HepG2 (cell line): ENCODE results near the gene CCDC28A. TPM values are rescaled to one million over a fixed set of nuclear protein-coding genes. Genes with fewer than 3 reads are reported as not detected.

Experiments
- ATAC-seq: fragments of 200-7000 bp; cut with Tn5 transposase; 3 replicates; pipeline ENCODE4 v1.9.1; 2020; ENCODE audit warnings: mild to moderate bottlenecking, moderate library complexity
- BruUV-seq: library from RNA; stranded (reverse); fragments of 400-500 nt; replicated peaks from 2 replicates; lab custom pipeline; 2021; lab: Mats Ljungman, UMichigan
- CTCF ChIA-PET: fragments of 300-600 bp; formaldehyde crosslinking; extraction: SDS; loops from one replicate; lab custom pipeline; 2021; ENCODE audit warnings: low total read pairs, inconsistent platforms, low intra/inter-chr PET ratio; lab: Yijun Ruan, JAX
- POLR2A ChIA-PET: fragments of 350-600 bp; sonication (Branson Sonifier 250); formaldehyde crosslinking; loops from one replicate; lab custom pipeline; 2020; ENCODE audit warnings: antibody characterized with exemption, inconsistent platforms; lab: Yijun Ruan, JAX
- DNase-seq: peaks from one replicate; pipeline ENCODE4 v3.0.0-alpha.2; 2015; ENCODE audit warnings: low spot score
- FAIRE-seq: peaks from 3 replicates; lab custom pipeline; 2011; peaks lifted over from hg19 to GRCh38; lab: Jason Lieb, UNC
- H2AFZ ChIP-seq: one replicate; pipeline ENCODE4 v1.6.1; 2011; ENCODE audit warnings: low read length, inconsistent platforms
- H3K27ac ChIP-seq: fragments of 300-600 bp; 3 replicates; pipeline ENCODE4 v1.8.0; 2011; ENCODE audit warnings: mixed run types, mild to moderate bottlenecking, mixed read lengths, low read length, inconsistent platforms; ENCODE audit not compliant: insufficient read depth; ENCODE audit errors: extremely low read length
- H3K27me3 ChIP-seq, 2 experiments: fragments of 200-600 bp in 1 of 2; 2 replicates in 1 of 2; 3 replicates in 1 of 2; pipeline versions ENCODE4 v1.6.0 to v1.8.0; 2011; ENCODE audit warnings: low read length in 2 of 2, mild to moderate bottlenecking in 2 of 2, moderate library complexity in 2 of 2, inconsistent platforms in 1 of 2; ENCODE audit not compliant: insufficient read depth in 2 of 2, control insufficient read depth in 1 of 2
- H3K36me3 ChIP-seq, 2 experiments: fragments of 200-600 bp in 1 of 2; replicated peaks in 1 of 2; 2 replicates in 1 of 2; 3 replicates in 1 of 2; pipeline versions ENCODE4 v1.5.1 to v1.8.0; 2011; ENCODE audit warnings: low read length in 2 of 2, inconsistent platforms in 1 of 2; ENCODE audit not compliant: insufficient read depth in 2 of 2, control insufficient read depth in 1 of 2
- H3K4me1 ChIP-seq: 2 replicates; pipeline ENCODE4 v1.5.1; 2012; ENCODE audit warnings: low read length, inconsistent platforms; ENCODE audit not compliant: insufficient read depth
- H3K4me2 ChIP-seq: 2 replicates; pipeline ENCODE4 v1.6.0; 2011; ENCODE audit warnings: low read depth, low read length, inconsistent platforms
- H3K4me3 ChIP-seq, 3 experiments: fragments of 200-600 bp in 1 of 3; sonication (generic), shearing (Covaris generic) in 1 of 3; replicated peaks in 1 of 3; 2 replicates each; pipeline ENCODE4 v1.5.1; 2011 to 2016; ENCODE audit warnings: low read length in 3 of 3, inconsistent platforms in 2 of 3, low read depth in 2 of 3, mild to moderate bottlenecking in 2 of 3, control low read depth in 1 of 3, mixed read lengths in 1 of 3; ENCODE audit not compliant: insufficient read depth in 1 of 3
- H3K79me2 ChIP-seq: one replicate; pipeline ENCODE4 v1.6.1; 2011; ENCODE audit warnings: low read length, inconsistent platforms; ENCODE audit not compliant: insufficient read depth
- H3K9ac ChIP-seq: 2 replicates; pipeline ENCODE4 v1.6.0; 2011; ENCODE audit warnings: mild to moderate bottlenecking, low read depth, low read length, inconsistent platforms; ENCODE audit not compliant: insufficient read depth
- H3K9me3 ChIP-seq: 2 replicates; pipeline ENCODE4 v1.5.1; 2012; ENCODE audit warnings: mild to moderate bottlenecking, low read length
- H4K20me1 ChIP-seq: 2 replicates; pipeline ENCODE4 v1.6.0; 2011; ENCODE audit warnings: inconsistent platforms, mild to moderate bottlenecking, low read length, moderate library complexity; ENCODE audit not compliant: insufficient read depth
- FOXP1 ChIP-seq, 2 experiments: fragments of 450-650 bp in 1 of 2; IDR thresholded peaks; 2 replicates each; pipeline ENCODE4 v1.6.1; 2017 to 2018; ENCODE audit warnings: antibody characterized with exemption in 1 of 2
- PHF5A ChIP-seq: IDR thresholded peaks from one replicate; pipeline ENCODE4 v1.6.1; 2018; ENCODE audit warnings: low read depth, missing genetic modification reagents; ENCODE audit not compliant: unreplicated experiment
- SP140L ChIP-seq: sonication (generic); formaldehyde crosslinking; IDR thresholded peaks from 2 replicates; pipeline ENCODE4 v1.4.0; 2020; ENCODE audit warnings: missing genetic modification reagents, borderline replicate concordance
- ZNF121 ChIP-seq: sonication (generic); formaldehyde crosslinking; IDR thresholded peaks from 2 replicates; pipeline ENCODE4 v1.5.0; 2020; ENCODE audit warnings: mild to moderate bottlenecking, missing genetic modification reagents
- ZNF296 ChIP-seq: sonication (generic); formaldehyde crosslinking; conservative IDR thresholded peaks from 2 replicates; pipeline ENCODE4 v1.5.0; 2020; ENCODE audit warnings: mild to moderate bottlenecking, missing genetic modification reagents
- ZNF431 ChIP-seq: sonication (generic); formaldehyde crosslinking; IDR thresholded peaks from 2 replicates; pipeline ENCODE4 v1.9.0; 2022; ENCODE audit warnings: missing genetic modification reagents, low read depth, mild to moderate bottlenecking, borderline replicate concordance
- ZNF768 ChIP-seq: sonication (generic); formaldehyde crosslinking; IDR thresholded peaks from 2 replicates; pipeline ENCODE4 v1.4.0; 2020; ENCODE audit warnings: missing genetic modification reagents
- WGBS: methylation state at CpG from one replicate; pipeline ENCODE4 v1.1.6; 2017; ENCODE audit warnings: low lambda C conversion rate; 5-methylcytosine and 5-hydroxymethylcytosine counted together
- in situ Hi-C: cut with HindIII; loops from 2 replicates; pipeline ENCODE4 v1.10.0; 2017; ENCODE audit warnings: low pct_unique_long_range_greater_than_20kb; ENCODE audit not compliant: extremely low pct_ligation_motif_present
- intact Hi-C: fragments of 100-400 bp; cut with micrococcal nuclease; formaldehyde crosslinking; loops from one replicate; pipeline ENCODE4 v1.10.0; 2022; ENCODE audit not compliant: unreplicated experiment
- polyA plus RNA-seq, 8 experiments: library from polyadenylated mRNA; depleted of rRNA in 3 of 8; stranded (reverse) in 7 of 8; unstranded in 1 of 8; fragments of >200 nt; fragmentation: Illumina TruSeq in 4 of 8; extraction: Trizol in 4 of 8; gene quantifications; 2 replicates each; pipeline versions ENCODE4 v1.2.1 to v1.2.3, GENCODE V29; 2011 to 2016; ENCODE audit warnings: low read depth in 4 of 8, missing spikeins in 1 of 8, mixed read lengths in 1 of 8; ENCODE audit not compliant: insufficient read depth in 1 of 8
- total RNA-seq, 5 experiments: library from RNA; depleted of rRNA; stranded (reverse); fragments of >200 nt; fragmentation: Illumina TruSeq; extraction: Trizol; gene quantifications; 2 replicates each; pipeline ENCODE4 v1.2.3, GENCODE V29; 2016; ENCODE audit warnings: low read depth in 1 of 5
- TF ChIP-seq, protein P1 (sequence below): IDR thresholded peaks from 2 replicates; pipeline ENCODE4 v1.6.1; 2016; ENCODE audit warnings: mild to moderate bottlenecking, missing biosample characterization, missing genetic modification reagents

CCDC28A gene
- total and polyA plus RNA-seq, 2 of the 13 experiments (the other 11 are each of a cell fraction or from before 2014, with no cell fraction given): 15.8 TPM

GRCh38 chr6:138803331-138803730, 29.8 kb downstream of the CCDC28A start:
- H3K4me2 ChIP-seq: no peak overlapping the region
- no peaks in the 10 kb centered on the region for H3K9me3 ChIP-seq
- H3K27ac ChIP-seq: no peak overlapping the region
- ATAC-seq: no peak
- in situ Hi-C loops (no loop called here), intact Hi-C loops (no loop called here)
- no peak for DNase-seq
- H3K79me2 ChIP-seq: no peaks in the 10 kb centered on the region
- FAIRE-seq: no peak
- ChIA-PET POLR2A (no interaction called here), CTCF (no interaction called here)
- TF ChIP-seq SP140L (no peak), ZNF121 (no peak)
- 70% methylated on average over 2 of the region's 2 CpGs for WGBS
- no peaks in the 10 kb centered on the region for H4K20me1 ChIP-seq
- no peaks in the 10 kb centered on the region for H3K36me3 ChIP-seq
- H3K27me3 ChIP-seq: no peaks in the 10 kb centered on the region
- H3K9ac ChIP-seq: no peak overlapping the region
- BruUV-seq: no TSS peak
- H3K4me3 ChIP-seq: no peak overlapping the region
- no peak overlapping the region for H2AFZ ChIP-seq
- no peaks in the 10 kb centered on the region for H3K4me1 ChIP-seq

GRCh38 chr6:138803861-138804260, 30.3 kb downstream of the CCDC28A start:
- Histone ChIP-seq H3K27me3 (no peaks in the 10 kb centered on the region), H3K36me3 (no peaks in the 10 kb centered on the region), H4K20me1 (no peaks in the 10 kb centered on the region), H3K9ac (no peak overlapping the region), H3K27ac (no peak overlapping the region), H3K4me3 (no peak overlapping the region), H3K4me1 (no peaks in the 10 kb centered on the region), H3K9me3 (no peaks in the 10 kb centered on the region), H2AFZ (no peak overlapping the region), H3K4me2 (no peak overlapping the region), H3K79me2 (no peaks in the 10 kb centered on the region)
- CTCF ChIA-PET: no interaction called here
- WGBS: 38% methylated on average over 4 of the region's 4 CpGs
- FAIRE-seq (no peak), DNase-seq (no peak), ATAC-seq (no peak)
- BruUV-seq: no TSS peak
- intact Hi-C loops: no loop called here
- TF ChIP-seq ZNF296 (CRISPR knock-in tag): no peak
- TF ChIP-seq ZNF431: no peak
- TF ChIP-seq FOXP1 (IDR thresholded peaks at IDR 0.05): no peak
- TF ChIP-seq FOXP1 (CRISPR knock-in tag; IDR thresholded peaks at IDR 0.05): no peak
- TF ChIP-seq, protein P1, sequence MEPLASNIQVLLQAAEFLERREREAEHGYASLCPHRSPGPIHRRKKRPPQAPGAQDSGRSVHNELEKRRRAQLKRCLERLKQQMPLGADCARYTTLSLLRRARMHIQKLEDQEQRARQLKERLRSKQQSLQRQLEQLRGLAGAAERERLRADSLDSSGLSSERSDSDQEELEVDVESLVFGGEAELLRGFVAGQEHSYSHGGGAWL (CRISPR knock-in tag): no peak
- TF ChIP-seq PHF5A (CRISPR knock-in tag): no peak
- no peak for TF ChIP-seq ZNF768 (CRISPR knock-in tag)
- POLR2A ChIA-PET: no interaction called here
- in situ Hi-C loops: no loop called here
